Suprapubic skin (tissue), 4 donors: ENCODE measurements around the gene TUBGCP6. TPM values are rescaled to one million over a fixed set of nuclear protein-coding genes. Genes with fewer than 3 reads are reported as not detected.

Experiments used
- DNase-seq, 2 donors: peaks; one replicate each; pipeline ENCODE4 v3.0.0-alpha.2; 2019; ENCODE audit warnings: low spot score in 2 of 2
- H3K27ac ChIP-seq: fragments of 200-600 bp; sonication (generic); one replicate; pipeline ENCODE4 v1.5.1; 2019
- H3K27me3 ChIP-seq: fragments of 200-600 bp; sonication (generic); one replicate; pipeline ENCODE4 v1.5.1; 2019
- H3K36me3 ChIP-seq: fragments of 200-600 bp; sonication (generic); one replicate; pipeline ENCODE4 v1.5.1; 2019
- H3K4me1 ChIP-seq: fragments of 200-600 bp; sonication (generic); one replicate; pipeline ENCODE4 v1.5.1; 2019
- H3K4me3 ChIP-seq: fragments of 200-600 bp; sonication (generic); one replicate; pipeline ENCODE4 v1.5.1; 2019; ENCODE audit warnings: mild to moderate bottlenecking
- H3K9me3 ChIP-seq: fragments of 200-600 bp; sonication (generic); one replicate; pipeline ENCODE4 v1.5.1; 2019
- CTCF ChIP-seq, 2 donors: fragments of 200-600 bp in 1 of 2; fragments of 450-650 bp in 1 of 2; sonication (generic) in 1 of 2; IDR thresholded peaks; one replicate each; pipeline ENCODE4 v1.5.1; 2016 to 2019; ENCODE audit warnings: antibody characterized with exemption in 2 of 2, mild to moderate bottlenecking in 1 of 2, moderate library complexity in 1 of 2
- EP300 ChIP-seq: sonication (generic); formaldehyde crosslinking; IDR thresholded peaks from one replicate; pipeline ENCODE4 v1.6.1; 2017; ENCODE audit warnings: antibody characterized with exemption
- POLR2A ChIP-seq, 2 donors: fragments of 450-650 bp; IDR thresholded peaks; one replicate each; pipeline ENCODE4 v1.6.1; 2017; ENCODE audit warnings: antibody characterized with exemption in 2 of 2, mild to moderate bottlenecking in 2 of 2, moderate library complexity in 2 of 2
- POLR2AphosphoS5 ChIP-seq, 3 donors: sonication (generic); formaldehyde crosslinking; IDR thresholded peaks; one replicate each; pipeline ENCODE4 v1.6.1; 2017; ENCODE audit warnings: antibody characterized with exemption in 3 of 3
- WGBS: methylation state at CpG from one replicate; pipeline ENCODE4 v1.1.5; 2018; 5-methylcytosine and 5-hydroxymethylcytosine counted together
- total RNA-seq, 4 donors: library from RNA; depleted of rRNA; stranded (reverse); fragments of >200 nt; gene quantifications; one replicate each; pipeline ENCODE4 v1.1.0, GENCODE V29; 2016

The TUBGCP6 gene
- total RNA-seq, 4 donors from 2014 or later = 43.0 to 113 (median 69.7) TPM

- Histone ChIP-seq H3K4me1 (peaks cover 64% of the 10 kb centered on the region), H3K27ac (no peak overlapping the region), H3K4me3 (peak overlapping the region; percentile 63)
These were observed 59.9 kb downstream of the TUBGCP6 start for GRCh38 chr22:50184902-50185374.

DNA sequence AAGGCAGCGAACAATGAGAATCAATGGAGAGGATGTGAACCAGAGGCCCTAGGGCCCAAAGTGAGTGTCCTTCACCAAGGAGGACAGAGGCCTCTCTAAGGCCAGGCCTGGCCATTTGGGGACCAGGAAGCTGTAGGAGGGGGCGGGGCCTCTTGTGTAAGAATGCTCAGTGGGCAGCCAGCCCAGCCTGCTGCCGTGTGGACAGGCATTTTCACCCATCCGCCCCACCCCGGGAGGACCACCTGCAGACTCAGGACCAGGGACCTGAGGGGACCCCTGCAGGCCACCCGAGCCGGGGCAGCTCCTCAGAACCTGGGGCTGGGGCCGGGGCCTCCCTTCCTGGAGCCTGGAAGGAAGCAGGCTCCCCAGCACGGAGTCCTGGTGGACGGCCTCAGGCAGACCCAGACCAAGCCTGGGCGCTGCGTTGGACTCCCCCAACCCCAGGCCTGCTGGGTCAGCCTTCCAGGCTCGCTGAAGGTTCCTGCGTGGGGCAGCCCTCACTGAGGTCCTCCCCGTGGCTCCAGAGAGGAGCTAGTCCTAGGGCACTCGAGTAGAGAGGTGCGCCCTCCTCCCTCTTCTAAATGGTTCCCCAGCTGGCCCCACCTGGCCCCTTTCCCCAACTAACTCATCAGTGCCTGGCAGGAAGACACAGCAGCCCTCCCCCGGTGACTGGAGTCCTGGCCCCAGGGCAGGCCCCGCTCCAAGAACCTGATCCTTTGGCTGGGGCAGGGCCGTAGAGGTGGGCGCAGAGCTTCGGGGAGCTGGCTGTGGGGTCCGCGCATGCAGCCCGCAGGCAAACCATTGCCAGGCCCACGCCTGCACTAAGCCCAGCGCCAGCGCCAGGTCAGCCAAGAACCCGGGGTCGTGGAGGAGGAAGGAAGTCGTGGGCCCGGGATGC is 60.6 kb downstream of the TUBGCP6 start:
- WGBS = 50% methylated on average over 8 of the region's 32 CpGs
- Histone ChIP-seq H3K27ac (no peak overlapping the region), H3K4me3 (peak overlapping the region; percentile 63), H3K36me3 (no peaks in the 10 kb centered on the region), H3K9me3 (no peaks in the 10 kb centered on the region), H3K27me3 (peaks cover 6% of the 10 kb centered on the region), H3K4me1 (peaks cover 57% of the 10 kb centered on the region)
- DNase-seq = no peak
- no peak for TF ChIP-seq EP300
- TF ChIP-seq POLR2A (IDR thresholded peaks at IDR 0.05) = no peak
- TF ChIP-seq POLR2AphosphoS5 (IDR thresholded peaks at IDR 0.05) = no peak
- no peak for TF ChIP-seq CTCF (IDR thresholded peaks at IDR 0.05)

More at GRCh38 chr22:50184902-50185374, 59.9 kb downstream of the TUBGCP6 start:
- 3% methylated on average over 13 of the region's 63 CpGs for WGBS
- no peak for DNase-seq
- TF ChIP-seq POLR2AphosphoS5 (IDR thresholded peaks at IDR 0.05) (no peak), EP300 (no peak), POLR2A (IDR thresholded peaks at IDR 0.05) (no peak)
- Histone ChIP-seq H3K9me3 (no peaks in the 10 kb centered on the region), H3K27me3 (peaks cover 2% of the 10 kb centered on the region), H3K36me3 (no peaks in the 10 kb centered on the region)

DNA sequence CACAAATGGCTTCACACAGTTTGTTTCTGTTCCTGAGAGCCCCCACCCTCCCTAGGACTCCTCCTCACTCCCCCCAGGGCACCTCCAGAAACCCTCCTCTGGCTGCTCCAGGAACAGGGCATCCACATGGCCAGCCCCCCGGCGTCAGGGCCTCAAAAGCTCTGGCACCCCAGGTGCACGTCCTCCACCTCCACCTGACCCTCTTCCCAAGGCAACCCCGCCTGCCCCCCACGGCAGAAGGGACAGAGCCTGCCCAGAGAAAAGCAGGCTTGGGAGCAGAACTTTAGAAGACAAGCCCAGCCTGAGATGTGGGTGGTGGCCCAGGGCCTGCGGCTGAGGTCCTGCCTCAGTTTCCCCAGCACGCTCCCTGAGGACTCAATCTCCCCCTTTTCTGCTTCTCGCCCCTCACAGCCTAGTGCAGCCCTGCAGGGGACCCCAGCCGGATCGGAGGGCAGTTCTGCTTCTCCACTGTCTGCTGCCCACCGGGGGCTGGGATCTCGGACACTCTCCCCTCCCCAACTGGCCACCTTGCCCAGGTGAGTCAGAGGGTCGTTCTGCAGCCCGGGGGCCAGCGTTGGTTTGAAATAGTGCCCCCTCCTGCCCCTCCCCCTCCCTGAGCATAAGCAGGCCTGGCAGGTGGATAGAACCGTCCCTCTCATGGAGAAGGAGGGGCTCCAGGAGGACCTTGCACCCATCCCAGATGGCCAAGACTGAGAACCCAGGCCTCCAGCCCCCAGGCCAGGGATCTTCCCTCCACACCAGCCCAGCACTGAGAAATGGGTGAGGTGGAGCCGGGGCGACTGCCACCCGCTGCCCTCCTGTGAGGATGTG is 61.5 kb downstream of the TUBGCP6 start:
- no peaks in the 10 kb centered on the region for H3K9me3 ChIP-seq
- H3K4me1 ChIP-seq = peaks cover 51% of the 10 kb centered on the region
- peaks cover 8% of the 10 kb centered on the region for H3K27me3 ChIP-seq
- DNase-seq = no peak
- no peak overlapping the region for H3K4me3 ChIP-seq
- no peak overlapping the region for H3K27ac ChIP-seq
- no peaks in the 10 kb centered on the region for H3K36me3 ChIP-seq
- no peak for TF ChIP-seq EP300
- TF ChIP-seq POLR2AphosphoS5 (IDR thresholded peaks at IDR 0.05) = no peak
- TF ChIP-seq CTCF (IDR thresholded peaks at IDR 0.05) = no peak
- TF ChIP-seq POLR2A (IDR thresholded peaks at IDR 0.05) = no peak
- 78% methylated on average over 16 of the region's 19 CpGs for WGBS

GRCh38 chr22:50182176-50183081 is 62.4 kb downstream of the TUBGCP6 start:
- no peak overlapping the region for H3K27ac ChIP-seq
- H3K4me1 ChIP-seq = peaks cover 47% of the 10 kb centered on the region
- TF ChIP-seq POLR2AphosphoS5 (IDR thresholded peaks at IDR 0.05) = no peak
- H3K36me3 ChIP-seq = no peaks in the 10 kb centered on the region
- no peak overlapping the region for H3K4me3 ChIP-seq
- whole genome bisulfite sequencing = 39% methylated on average over 10 of the region's 31 CpGs
- peaks cover 15% of the 10 kb centered on the region for H3K27me3 ChIP-seq
- DNase-seq = no peak
- no peaks in the 10 kb centered on the region for H3K9me3 ChIP-seq

- Histone ChIP-seq H3K27ac (no peak overlapping the region), H3K4me3 (no peak overlapping the region), H3K36me3 (no peaks in the 10 kb centered on the region), H3K27me3 (peaks cover 15% of the 10 kb centered on the region), H3K4me1 (peaks cover 35% of the 10 kb centered on the region), H3K9me3 (no peaks in the 10 kb centered on the region)
- TF ChIP-seq CTCF (IDR thresholded peaks at IDR 0.05) = no peak
- 89% methylated on average over 19 of the region's 27 CpGs for WGBS
- peak in 1 of 2 donors; percentile 57 for DNase-seq
These were observed 63.9 kb downstream of the TUBGCP6 start for GRCh38 chr22:50180727-50181521.
